GM12865 (cell line): ENCODE measurements around the gene NR2F1-AS1.

ENCODE experiments used
- DNase-seq: peaks from one replicate; pipeline ENCODE4 v3.0.0; 2010; ENCODE audit warnings: low read depth
- H3K4me3 ChIP-seq: 2 replicates; pipeline ENCODE4 v1.5.1; 2011; ENCODE audit warnings: mild to moderate bottlenecking, low read depth, low read length, control low read depth
- TF ChIP-seq, protein P1 (sequence below): IDR thresholded peaks from 2 replicates; pipeline ENCODE4 v1.5.1; 2011; ENCODE audit warnings: low read length, control low read depth, low read depth, inconsistent platforms; ENCODE audit not compliant: insufficient read depth; ENCODE audit errors: missing control alignments

NR2F1-AS1 gene

GRCh38 chr5:93384026-93384425 lies 197.0 kb downstream of the NR2F1-AS1 start:
- TF ChIP-seq, protein P1, sequence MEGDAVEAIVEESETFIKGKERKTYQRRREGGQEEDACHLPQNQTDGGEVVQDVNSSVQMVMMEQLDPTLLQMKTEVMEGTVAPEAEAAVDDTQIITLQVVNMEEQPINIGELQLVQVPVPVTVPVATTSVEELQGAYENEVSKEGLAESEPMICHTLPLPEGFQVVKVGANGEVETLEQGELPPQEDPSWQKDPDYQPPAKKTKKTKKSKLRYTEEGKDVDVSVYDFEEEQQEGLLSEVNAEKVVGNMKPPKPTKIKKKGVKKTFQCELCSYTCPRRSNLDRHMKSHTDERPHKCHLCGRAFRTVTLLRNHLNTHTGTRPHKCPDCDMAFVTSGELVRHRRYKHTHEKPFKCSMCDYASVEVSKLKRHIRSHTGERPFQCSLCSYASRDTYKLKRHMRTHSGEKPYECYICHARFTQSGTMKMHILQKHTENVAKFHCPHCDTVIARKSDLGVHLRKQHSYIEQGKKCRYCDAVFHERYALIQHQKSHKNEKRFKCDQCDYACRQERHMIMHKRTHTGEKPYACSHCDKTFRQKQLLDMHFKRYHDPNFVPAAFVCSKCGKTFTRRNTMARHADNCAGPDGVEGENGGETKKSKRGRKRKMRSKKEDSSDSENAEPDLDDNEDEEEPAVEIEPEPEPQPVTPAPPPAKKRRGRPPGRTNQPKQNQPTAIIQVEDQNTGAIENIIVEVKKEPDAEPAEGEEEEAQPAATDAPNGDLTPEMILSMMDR: no peak
- no peak overlapping the region for H3K4me3 ChIP-seq
- DNase-seq: no peak

DNA sequence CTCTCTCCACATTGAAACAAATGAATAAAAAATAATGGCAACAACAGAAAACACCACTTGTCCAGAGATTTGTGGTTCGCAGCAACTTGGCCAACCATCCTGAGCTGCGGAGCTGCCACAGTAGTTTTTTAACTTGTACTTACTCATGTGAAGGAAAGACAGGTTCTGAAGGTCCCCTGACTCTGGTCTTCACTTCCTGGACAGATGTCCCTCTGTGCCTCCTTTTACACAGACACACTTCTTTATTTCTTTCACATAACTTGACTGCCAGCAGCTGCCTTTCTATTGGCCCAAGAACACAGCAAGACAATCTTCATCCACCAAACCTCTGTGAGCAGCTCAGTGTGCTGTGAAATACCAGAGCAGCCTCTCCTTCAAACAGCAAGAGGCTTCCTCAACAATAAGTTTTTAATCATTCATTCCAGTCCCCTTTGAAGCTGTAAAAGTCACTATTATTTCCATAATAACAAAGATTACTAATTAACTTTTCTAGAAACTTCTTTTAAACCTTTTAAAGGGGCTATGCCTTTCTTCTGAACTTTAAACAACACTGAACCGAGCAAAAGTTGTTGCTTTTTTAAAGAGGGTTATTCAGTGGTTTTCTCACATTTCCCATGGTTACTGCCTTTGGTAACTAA lies 198.7 kb downstream of the NR2F1-AS1 start:
- DNase-seq: peak; percentile 19
- TF ChIP-seq, protein P1: no peak
- H3K4me3 ChIP-seq: no peak overlapping the region

- TF ChIP-seq, protein P1: no peak
- H3K4me3 ChIP-seq: no peak overlapping the region
- DNase-seq: no peak
Observed at GRCh38 chr5:93381057-93381456, 200.0 kb downstream of the NR2F1-AS1 start.

DNA sequence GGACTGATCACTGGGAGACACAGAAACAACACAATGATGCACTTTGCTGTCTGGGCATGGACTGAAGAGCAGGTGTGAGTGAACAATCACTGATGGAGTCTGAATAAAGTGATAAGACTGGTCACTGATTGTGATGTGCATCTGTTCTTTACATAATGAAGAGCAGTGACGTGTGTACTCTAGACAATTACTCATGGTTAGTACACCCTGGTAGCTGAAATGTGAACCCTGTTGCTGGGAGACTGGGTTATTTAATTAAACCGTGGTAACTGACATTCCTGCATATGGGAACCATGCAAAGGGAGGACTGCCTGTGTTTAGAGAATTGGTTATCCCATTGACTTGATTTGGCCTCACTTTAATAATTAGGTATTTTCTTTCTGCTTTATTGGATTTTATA lies 202.9 kb downstream of the NR2F1-AS1 start:
- no peak for DNase-seq
- TF ChIP-seq, protein P1: no peak
- no peak overlapping the region for H3K4me3 ChIP-seq

DNA sequence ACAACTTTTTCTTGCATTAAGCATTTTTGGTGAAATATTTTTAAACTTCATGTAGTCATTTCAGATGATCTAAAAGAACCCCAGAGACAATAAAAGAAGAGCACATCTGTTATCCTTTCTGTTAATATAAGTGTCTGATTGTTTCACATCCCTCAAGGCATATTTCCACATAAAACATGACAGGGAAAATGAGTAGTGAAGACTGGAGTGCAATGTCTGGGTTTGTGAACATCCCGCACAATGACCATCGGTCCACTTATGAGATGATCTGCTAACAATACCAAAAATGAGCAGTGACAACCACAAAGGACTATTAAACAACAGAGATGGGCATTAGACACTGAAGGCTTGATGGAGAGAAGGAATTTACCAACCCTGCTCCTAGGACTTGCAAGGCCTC lies 209.1 kb downstream of the NR2F1-AS1 start:
- TF ChIP-seq, protein P1: no peak
- no peak overlapping the region for H3K4me3 ChIP-seq
- DNase-seq: no peak

GRCh38 chr5:93364378-93364777 lies 216.6 kb downstream of the NR2F1-AS1 start:
- TF ChIP-seq, protein P1: no peak

GRCh38 chr5:93360436-93361088 lies 220.5 kb downstream of the NR2F1-AS1 start:
- H3K4me3 ChIP-seq: no peak overlapping the region
- no peak for DNase-seq
- TF ChIP-seq, protein P1: no peak

More at GRCh38 chr5:93364378-93364777, 216.6 kb downstream of the NR2F1-AS1 start:
- no peak for DNase-seq
- H3K4me3 ChIP-seq: no peak overlapping the region
